Caco-2 (cell line): ENCODE data around the gene MGAT5B. TPM values are rescaled to one million over a fixed set of nuclear protein-coding genes. Genes with fewer than 3 reads are reported as not detected.

Experiments
- BruUV-seq: library from RNA; stranded (reverse); fragments of 400-500 nt; replicated peaks from 2 replicates; lab custom pipeline; 2021; lab: Mats Ljungman, UMichigan
- CTCF ChIA-PET: fragments of 300-600 bp; sonication (Branson Sonifier 250); formaldehyde crosslinking; loops from one replicate; lab custom pipeline; 2022; ENCODE audit warnings: antibody characterized with exemption; lab: Charles Lee
- POLR2A ChIA-PET: fragments of 300-600 bp; sonication (Branson Sonifier 250); formaldehyde crosslinking; loops from one replicate; lab custom pipeline; 2022; ENCODE audit warnings: antibody characterized with exemption; lab: Charles Lee
- DNase-seq, 2 experiments: peaks; one replicate each; pipeline versions ENCODE4 v3.0.0 to v3.0.0-alpha.2; 2020 to 2022
- H3K27me3 ChIP-seq: replicated peaks from 2 replicates; pipeline ENCODE4 v1.6.0; 2011; ENCODE audit warnings: low read length; ENCODE audit not compliant: control insufficient read depth, insufficient read depth
- H3K36me3 ChIP-seq: 2 replicates; pipeline ENCODE4 v1.5.1; 2011; ENCODE audit warnings: low read length; ENCODE audit not compliant: control insufficient read depth, insufficient read depth
- H3K4me1 ChIP-seq: fragments of 250-450 bp; sonication (Bioruptor Pico); 2 replicates; pipeline ENCODE4 v1.5.1; 2020; ENCODE audit warnings: mild to moderate bottlenecking
- H3K4me3 ChIP-seq: 2 replicates; pipeline ENCODE4 v1.5.1; 2011; ENCODE audit warnings: low read depth, mild to moderate bottlenecking, control low read depth, low read length
- H3K9me3 ChIP-seq: fragments of 250-450 bp; sonication (Bioruptor Pico); 2 replicates; pipeline ENCODE4 v1.5.1; 2020; ENCODE audit warnings: mild to moderate bottlenecking, moderate library complexity
- H3K27ac Mint-ChIP-seq: one replicate; pipeline ENCODE4 v1.8.0; 2022; ENCODE audit warnings: mixed read lengths; ENCODE audit not compliant: unreplicated experiment
- H3K27me3 Mint-ChIP-seq: one replicate; pipeline ENCODE4 v1.8.0; 2022; ENCODE audit warnings: mixed read lengths; ENCODE audit not compliant: insufficient read depth, unreplicated experiment
- H3K36me3 Mint-ChIP-seq: one replicate; pipeline ENCODE4 v1.8.0; 2022; ENCODE audit warnings: mild to moderate bottlenecking, mixed read lengths; ENCODE audit not compliant: insufficient read depth, unreplicated experiment
- H3K4me1 Mint-ChIP-seq: one replicate; pipeline ENCODE4 v1.8.0; 2022; ENCODE audit warnings: low read depth, mixed read lengths; ENCODE audit not compliant: unreplicated experiment
- H3K4me3 Mint-ChIP-seq: one replicate; pipeline ENCODE4 v1.8.0; 2022; ENCODE audit warnings: mild to moderate bottlenecking, moderate library complexity, mixed read lengths; ENCODE audit not compliant: unreplicated experiment
- H3K9me3 Mint-ChIP-seq: one replicate; pipeline ENCODE4 v1.8.0; 2022; ENCODE audit warnings: mixed read lengths; ENCODE audit not compliant: unreplicated experiment
- intact Hi-C: fragments of 100-400 bp; cut with micrococcal nuclease; formaldehyde crosslinking; loops from one replicate; pipeline ENCODE4 v1.10.0; 2022; ENCODE audit not compliant: unreplicated experiment
- total RNA-seq: library from RNA; stranded (reverse); gene quantifications from 2 replicates; pipeline ENCODE4 v1.2.3, GENCODE V29; 2022
- TF ChIP-seq, protein P1 (sequence below), 2 experiments: fragments of 200-600 bp in 1 of 2; IDR thresholded peaks; 1 replicate in 1 of 2; 2 replicates in 1 of 2; pipeline versions ENCODE4 v1.5.1 to v1.8.0; 2011 to 2022; ENCODE audit warnings: antibody characterized with exemption in 1 of 2, control low read depth in 1 of 2, inconsistent platforms in 1 of 2, low read depth in 1 of 2, low read length in 1 of 2, mild to moderate bottlenecking in 1 of 2, moderate library complexity in 1 of 2; ENCODE audit not compliant: insufficient read depth in 1 of 2, severe bottlenecking in 1 of 2, unreplicated experiment in 1 of 2

Gene MGAT5B
- total RNA-seq, 1 experiment from 2014 or later = 9.1 TPM

DNA sequence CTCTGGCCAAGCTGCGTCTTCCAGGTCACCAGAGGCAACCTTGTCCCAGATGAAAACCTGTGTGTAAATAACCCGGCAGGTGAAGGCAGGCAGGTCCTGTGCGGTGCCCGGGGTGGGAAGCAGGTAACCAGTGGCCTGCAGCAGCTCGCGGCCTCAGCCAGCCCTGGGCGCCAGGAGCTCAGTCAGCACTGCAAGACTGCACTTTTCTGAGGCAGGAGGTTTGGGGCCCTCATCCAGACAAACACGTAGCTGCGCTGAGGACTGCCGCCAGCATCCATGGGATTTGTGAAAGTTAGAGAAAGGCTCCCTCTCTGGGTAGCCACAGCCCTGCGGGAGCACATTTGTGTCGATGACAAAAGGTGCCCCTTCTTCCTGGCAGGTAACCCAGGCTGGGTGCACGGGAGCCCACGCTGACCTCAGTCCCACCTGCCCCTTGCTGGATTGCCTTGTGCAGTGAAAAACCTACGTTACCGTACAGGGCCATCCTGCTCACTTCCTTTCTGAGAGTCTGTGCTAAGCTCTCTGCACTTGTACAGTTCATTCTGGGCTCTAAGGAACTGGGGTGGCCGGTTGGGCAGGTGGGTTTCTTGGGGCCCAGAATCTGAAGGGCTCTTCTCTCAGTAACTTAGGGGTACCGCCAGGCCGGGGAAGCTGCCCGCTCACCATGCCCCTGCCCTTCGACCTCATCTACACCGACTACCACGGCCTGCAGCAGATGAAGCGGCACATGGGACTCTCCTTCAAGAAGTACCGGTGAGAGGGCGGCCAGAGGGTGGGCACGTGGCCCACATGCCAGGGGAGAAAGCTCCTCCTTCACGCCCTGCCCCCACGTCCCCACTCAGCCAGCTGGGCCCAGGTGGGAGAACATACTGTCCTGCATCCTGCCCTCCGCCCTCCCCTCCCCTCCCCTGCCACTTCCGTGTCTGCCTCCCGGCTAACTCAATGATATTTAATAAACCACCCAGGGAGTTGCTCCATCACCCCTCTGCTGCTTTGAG, 56.4 kb downstream of the MGAT5B start:
- BruUV-seq = no TSS peak

DNA sequence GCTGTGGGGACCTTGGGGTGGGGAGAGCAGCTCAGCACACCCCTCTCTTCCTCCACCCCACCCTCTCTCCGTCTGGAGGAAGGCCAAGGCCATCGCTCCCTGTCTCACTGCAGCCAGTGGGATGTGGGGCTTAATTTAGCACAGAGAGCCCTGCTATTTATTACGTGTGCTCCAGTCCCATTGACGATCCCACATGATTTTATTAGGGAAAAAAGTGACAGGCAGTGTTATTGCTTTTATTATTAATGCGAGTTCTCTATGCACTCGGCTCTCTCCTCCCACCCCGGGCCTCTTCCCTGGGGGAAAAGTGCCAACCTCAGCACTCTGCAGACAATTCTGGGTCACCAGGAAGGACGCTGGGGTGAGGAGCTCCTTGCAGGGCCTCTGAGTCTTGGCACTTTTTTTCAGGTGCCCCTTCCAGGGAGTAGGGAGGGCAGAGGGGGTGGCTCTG, 57.3 kb downstream of the MGAT5B start:
- Histone ChIP-seq H3K27me3 (no peaks in the 10 kb centered on the region), H3K4me1 (0 out of 2 replicates have a peak, but pooled peaks cover 3% of the 10 kb centered on the region), H3K4me3 (no peak overlapping the region), H3K36me3 (no peaks in the 10 kb centered on the region), H3K9me3 (no peaks in the 10 kb centered on the region)
- intact Hi-C loops = no loop called here
- no peaks in the 10 kb centered on the region for H3K27me3 Mint-ChIP-seq
- no peak overlapping the region for H3K27ac Mint-ChIP-seq
- CTCF ChIA-PET = no interaction called here
- DNase-seq = no peak
- POLR2A ChIA-PET = no interaction called here
- BruUV-seq = no TSS peak
- no peaks in the 10 kb centered on the region for H3K36me3 Mint-ChIP-seq
- TF ChIP-seq, protein P1, sequence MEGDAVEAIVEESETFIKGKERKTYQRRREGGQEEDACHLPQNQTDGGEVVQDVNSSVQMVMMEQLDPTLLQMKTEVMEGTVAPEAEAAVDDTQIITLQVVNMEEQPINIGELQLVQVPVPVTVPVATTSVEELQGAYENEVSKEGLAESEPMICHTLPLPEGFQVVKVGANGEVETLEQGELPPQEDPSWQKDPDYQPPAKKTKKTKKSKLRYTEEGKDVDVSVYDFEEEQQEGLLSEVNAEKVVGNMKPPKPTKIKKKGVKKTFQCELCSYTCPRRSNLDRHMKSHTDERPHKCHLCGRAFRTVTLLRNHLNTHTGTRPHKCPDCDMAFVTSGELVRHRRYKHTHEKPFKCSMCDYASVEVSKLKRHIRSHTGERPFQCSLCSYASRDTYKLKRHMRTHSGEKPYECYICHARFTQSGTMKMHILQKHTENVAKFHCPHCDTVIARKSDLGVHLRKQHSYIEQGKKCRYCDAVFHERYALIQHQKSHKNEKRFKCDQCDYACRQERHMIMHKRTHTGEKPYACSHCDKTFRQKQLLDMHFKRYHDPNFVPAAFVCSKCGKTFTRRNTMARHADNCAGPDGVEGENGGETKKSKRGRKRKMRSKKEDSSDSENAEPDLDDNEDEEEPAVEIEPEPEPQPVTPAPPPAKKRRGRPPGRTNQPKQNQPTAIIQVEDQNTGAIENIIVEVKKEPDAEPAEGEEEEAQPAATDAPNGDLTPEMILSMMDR (IDR thresholded peaks at IDR 0.05; ENCODE audit: insufficient read depth in 1 of 2, low read depth in 1 of 2, low read length in 1 of 2, severe bottlenecking in 1 of 2, unreplicated experiment in 1 of 2) = no peak
- no peaks in the 10 kb centered on the region for H3K9me3 Mint-ChIP-seq
- peaks cover 7% of the 10 kb centered on the region for H3K4me1 Mint-ChIP-seq
- no peak overlapping the region for H3K4me3 Mint-ChIP-seq

More for the DNA sequence above, 56.4 kb downstream of the MGAT5B start:
- H3K9me3 Mint-ChIP-seq = no peaks in the 10 kb centered on the region
- no peak overlapping the region for H3K4me3 ChIP-seq
- no peak overlapping the region for H3K4me3 Mint-ChIP-seq
- CTCF ChIA-PET = no interaction called here
- intact Hi-C loops = no loop called here
- H3K36me3 Mint-ChIP-seq = no peaks in the 10 kb centered on the region
- no peaks in the 10 kb centered on the region for H3K36me3 ChIP-seq
- no peaks in the 10 kb centered on the region for H3K27me3 ChIP-seq
- no peaks in the 10 kb centered on the region for H3K27me3 Mint-ChIP-seq
- H3K27ac Mint-ChIP-seq = no peak overlapping the region
- H3K4me1 Mint-ChIP-seq = peaks cover 8% of the 10 kb centered on the region
- TF ChIP-seq, protein P1 (IDR thresholded peaks at IDR 0.05; ENCODE audit: insufficient read depth in 1 of 2, low read depth in 1 of 2, low read length in 1 of 2, severe bottlenecking in 1 of 2, unreplicated experiment in 1 of 2) = no peak
- POLR2A ChIA-PET = no interaction called here
- H3K9me3 ChIP-seq = no peaks in the 10 kb centered on the region
- peak in 1 of 2 experiments; percentile 33 for DNase-seq
- H3K4me1 ChIP-seq = 0 out of 2 replicates have a peak, but pooled peaks cover 3% of the 10 kb centered on the region

GRCh38 chr17:76926237-76926866, 58.1 kb downstream of the MGAT5B start:
- Histone ChIP-seq H3K4me1 (no peaks in the 10 kb centered on the region), H3K36me3 (no peaks in the 10 kb centered on the region), H3K27me3 (no peaks in the 10 kb centered on the region), H3K9me3 (no peaks in the 10 kb centered on the region), H3K4me3 (no peak overlapping the region)
- no peaks in the 10 kb centered on the region for H3K9me3 Mint-ChIP-seq
- BruUV-seq = no TSS peak
- no peak for DNase-seq
- H3K4me3 Mint-ChIP-seq = no peak overlapping the region
- ChIA-PET CTCF (interaction anchor here (0.6 kb wide), 1 partner anchor 10 kb away, joined by 3 read pairs; no protein-coding TSS in a partner anchor), POLR2A (no interaction called here)
- H3K4me1 Mint-ChIP-seq = no peaks in the 10 kb centered on the region
- peak overlapping the region; percentile 25 for H3K27ac Mint-ChIP-seq
- TF ChIP-seq, protein P1 (IDR thresholded peaks at IDR 0.05; ENCODE audit: insufficient read depth in 1 of 2, low read depth in 1 of 2, low read length in 1 of 2, severe bottlenecking in 1 of 2, unreplicated experiment in 1 of 2) = no peak
- intact Hi-C loops = no loop called here
- no peaks in the 10 kb centered on the region for H3K27me3 Mint-ChIP-seq
- H3K36me3 Mint-ChIP-seq = no peaks in the 10 kb centered on the region
